Hepatocyte (in vitro differentiated cells): ENCODE results near the gene PLA2G2C. TPM values are rescaled to one million over a fixed set of nuclear protein-coding genes. Genes with fewer than 3 reads are reported as not detected.
A peak's percentile ranks its signal among the peaks of the same experiment; 100 is the strongest.

Experiments used
- DNase-seq: peaks from one replicate; pipeline ENCODE4 v3.0.0-alpha.2; 2016; ENCODE audit warnings: low spot score
- H2AFZ ChIP-seq: fragments of 200-600 bp; sonication (generic); 2 replicates; pipeline ENCODE4 v1.6.0; 2016; ENCODE audit warnings: antibody characterized with exemption, mild to moderate bottlenecking
- H3K27ac ChIP-seq: fragments of 200-600 bp; sonication (generic); 2 replicates; pipeline ENCODE4 v1.5.1; 2016; ENCODE audit warnings: mild to moderate bottlenecking
- H3K27me3 ChIP-seq: fragments of 200-600 bp; sonication (generic); 2 replicates; pipeline ENCODE4 v1.6.1; 2016
- H3K36me3 ChIP-seq: fragments of 200-600 bp; sonication (generic); replicated peaks from 2 replicates; pipeline ENCODE4 v1.5.1; 2016; ENCODE audit warnings: low read depth; ENCODE audit not compliant: insufficient read depth
- H3K4me1 ChIP-seq: fragments of 200-600 bp; sonication (generic); 2 replicates; pipeline ENCODE4 v1.5.1; 2016; ENCODE audit warnings: mild to moderate bottlenecking, moderate library complexity; ENCODE audit not compliant: insufficient read depth
- H3K4me2 ChIP-seq: fragments of 200-600 bp; sonication (generic); 2 replicates; pipeline ENCODE4 v1.6.0; 2016
- H3K4me3 ChIP-seq: fragments of 200-600 bp; sonication (generic); 2 replicates; pipeline ENCODE4 v1.5.1; 2016; ENCODE audit warnings: mild to moderate bottlenecking
- H3K79me2 ChIP-seq: fragments of 200-600 bp; sonication (generic); 2 replicates; pipeline ENCODE4 v1.6.0; 2017; ENCODE audit warnings: mild to moderate bottlenecking
- H3K9me2 ChIP-seq: fragments of 200-600 bp; sonication (generic); replicated peaks from 2 replicates; pipeline ENCODE4 v1.6.0; 2017; ENCODE audit warnings: mild to moderate bottlenecking; ENCODE audit not compliant: insufficient read depth
- H3K9me3 ChIP-seq: fragments of 200-600 bp; sonication (generic); 2 replicates; pipeline ENCODE4 v1.5.1; 2016; ENCODE audit warnings: low read depth, mild to moderate bottlenecking
- H4K20me1 ChIP-seq: fragments of 200-600 bp; sonication (generic); 2 replicates; pipeline ENCODE4 v1.6.0; 2016; ENCODE audit warnings: mild to moderate bottlenecking; ENCODE audit not compliant: insufficient read depth, poor library complexity, severe bottlenecking
- CTCF ChIP-seq: fragments of 200-600 bp; sonication (generic); IDR thresholded peaks from 2 replicates; pipeline ENCODE4 v1.5.1; 2016; ENCODE audit warnings: antibody characterized with exemption, mild to moderate bottlenecking; ENCODE audit not compliant: poor library complexity
- EZH2 ChIP-seq: fragments of 200-600 bp; sonication (generic); IDR thresholded peaks from 2 replicates; pipeline ENCODE4 v1.6.1; 2016; ENCODE audit warnings: antibody characterized with exemption, mild to moderate bottlenecking, borderline replicate concordance
- EZH2phosphoT487 ChIP-seq: fragments of 200-600 bp; sonication (generic); IDR thresholded peaks from one replicate; pipeline ENCODE4 v1.6.1; 2018; ENCODE audit warnings: antibody characterized with exemption, mild to moderate bottlenecking, low read depth, moderate library complexity; ENCODE audit not compliant: unreplicated experiment, severe bottlenecking
- WGBS: methylation state at CpG from one replicate; pipeline ENCODE4 v1.1.6; 2016; ENCODE audit warnings: low lambda C conversion rate; ENCODE audit errors: missing lambda C conversion rate; 5-methylcytosine and 5-hydroxymethylcytosine counted together
- polyA plus RNA-seq: library from polyadenylated mRNA; unstranded; fragments of >200 nt; fragmentation: Nextera tagmentation; extraction: Ambion mirVana; gene quantifications from 2 replicates; pipeline ENCODE4 v1.2.1, GENCODE V29; 2016
- total RNA-seq: library from RNA; depleted of rRNA; stranded (reverse); fragments of >200 nt; gene quantifications from 2 replicates; pipeline ENCODE4 v1.2.3, GENCODE V29; 2014

Gene PLA2G2C
- total and polyA plus RNA-seq, 2 experiments from 2014 or later = not detected

DNA sequence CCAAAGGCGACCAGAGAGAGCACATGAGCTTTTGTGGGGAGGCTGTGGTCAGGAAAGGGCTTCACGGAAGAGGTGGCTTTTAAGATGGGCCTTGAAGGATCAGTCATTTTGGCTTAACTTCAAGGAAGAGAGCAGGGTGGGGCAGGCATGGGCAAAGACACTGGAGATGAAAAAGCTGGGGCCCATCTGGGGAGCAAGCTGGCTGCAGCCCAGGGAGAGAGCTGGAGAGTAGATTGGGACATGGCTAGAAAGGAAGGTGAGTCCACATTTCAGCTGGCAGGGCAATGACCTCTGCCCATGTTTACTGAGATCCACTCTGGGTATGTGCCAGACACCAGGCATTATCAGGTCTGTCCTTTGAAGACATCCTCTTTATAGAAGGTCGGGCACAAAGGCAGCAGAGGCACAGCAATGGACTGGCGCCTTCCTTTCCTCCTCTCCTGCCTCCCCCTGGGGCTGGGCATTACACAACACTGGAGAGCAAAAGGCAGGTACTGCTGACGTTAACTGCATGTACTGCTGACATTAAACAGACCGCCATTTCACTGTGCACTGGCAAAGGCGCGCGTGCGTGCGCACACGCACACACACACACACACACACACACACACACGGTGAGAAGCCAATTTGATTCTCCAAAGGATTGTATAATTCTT lies 2.6 kb downstream of the PLA2G2C start:
- peak; percentile 46 for DNase-seq
- 75% methylated on average over 13 of the region's 13 CpGs for WGBS

DNA sequence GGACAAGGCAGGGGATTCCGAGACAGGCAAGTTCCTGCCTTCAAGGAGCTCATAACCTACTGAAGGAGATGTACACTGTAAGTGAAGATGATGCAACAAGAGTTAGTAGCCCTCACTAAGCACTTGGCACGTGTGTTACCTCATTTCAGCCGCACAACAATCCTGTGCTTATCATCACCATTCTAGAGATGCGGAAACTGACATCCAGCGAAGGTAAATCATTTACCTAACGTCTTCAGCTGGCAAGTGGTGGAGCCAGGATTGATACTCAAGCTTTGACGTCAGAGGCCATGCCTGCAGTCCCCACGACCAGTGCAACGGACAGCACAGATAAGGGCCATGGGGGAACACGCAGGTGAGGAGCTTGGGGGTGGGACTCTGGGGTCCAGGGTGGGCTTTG lies 3.3 kb downstream of the PLA2G2C start:
- H3K4me1 ChIP-seq = peaks cover 7% of the 10 kb centered on the region
- TF ChIP-seq EZH2 (no peak), EZH2phosphoT487 (no peak), CTCF (no peak)
- H3K9me2 ChIP-seq = no peaks in the 10 kb centered on the region
- H3K4me3 ChIP-seq = no peak overlapping the region
- 84% methylated on average over 10 of the region's 10 CpGs for WGBS
- H3K4me2 ChIP-seq = no peak overlapping the region
- no peaks in the 10 kb centered on the region for H3K36me3 ChIP-seq
- DNase-seq = no peak
- H2AFZ ChIP-seq = no peak overlapping the region
- no peaks in the 10 kb centered on the region for H4K20me1 ChIP-seq
- no peaks in the 10 kb centered on the region for H3K9me3 ChIP-seq
- H3K79me2 ChIP-seq = no peaks in the 10 kb centered on the region
- H3K27ac ChIP-seq = no peak overlapping the region
- no peaks in the 10 kb centered on the region for H3K27me3 ChIP-seq

More for the DNA sequence above, 2.6 kb downstream of the PLA2G2C start:
- no peaks in the 10 kb centered on the region for H3K36me3 ChIP-seq
- H3K9me2 ChIP-seq = no peaks in the 10 kb centered on the region
- no peak overlapping the region for H3K4me2 ChIP-seq
- H3K79me2 ChIP-seq = no peaks in the 10 kb centered on the region
- no peak for TF ChIP-seq EZH2
- TF ChIP-seq CTCF = no peak
- TF ChIP-seq EZH2phosphoT487 = no peak
- H3K4me3 ChIP-seq = no peak overlapping the region
- no peaks in the 10 kb centered on the region for H3K9me3 ChIP-seq
- no peak overlapping the region for H2AFZ ChIP-seq
- no peaks in the 10 kb centered on the region for H4K20me1 ChIP-seq
- H3K27ac ChIP-seq = no peak overlapping the region
- H3K27me3 ChIP-seq = no peaks in the 10 kb centered on the region
- H3K4me1 ChIP-seq = peaks cover 7% of the 10 kb centered on the region

DNA sequence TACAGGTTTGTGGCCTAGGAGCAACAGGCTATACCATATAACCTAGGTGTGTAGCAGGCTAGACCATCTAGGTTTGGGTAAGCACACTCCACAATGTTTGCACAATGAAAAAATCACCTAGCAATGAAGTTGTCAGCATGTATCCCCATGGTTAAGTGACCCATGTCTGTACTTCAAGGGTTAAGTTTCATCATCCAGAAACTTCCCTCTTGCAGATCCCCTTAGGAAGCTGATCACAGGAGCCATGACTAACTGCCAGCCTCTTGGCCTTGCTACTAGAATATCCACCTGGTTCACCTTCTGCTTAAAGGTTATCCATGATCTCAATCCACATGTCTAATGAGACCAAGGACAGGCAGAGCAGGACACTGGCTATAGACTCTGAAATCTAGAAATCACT lies 3.9 kb downstream of the PLA2G2C start:
- TF ChIP-seq EZH2 (no peak), EZH2phosphoT487 (no peak)
- Histone ChIP-seq H3K4me1 (peaks cover 7% of the 10 kb centered on the region), H4K20me1 (no peaks in the 10 kb centered on the region), H3K27ac (no peak overlapping the region), H3K4me2 (no peak overlapping the region), H3K9me2 (no peaks in the 10 kb centered on the region), H3K9me3 (no peaks in the 10 kb centered on the region), H3K36me3 (no peaks in the 10 kb centered on the region), H2AFZ (no peak overlapping the region), H3K79me2 (no peaks in the 10 kb centered on the region), H3K4me3 (no peak overlapping the region), H3K27me3 (no peaks in the 10 kb centered on the region)
- DNase-seq = no peak

DNA sequence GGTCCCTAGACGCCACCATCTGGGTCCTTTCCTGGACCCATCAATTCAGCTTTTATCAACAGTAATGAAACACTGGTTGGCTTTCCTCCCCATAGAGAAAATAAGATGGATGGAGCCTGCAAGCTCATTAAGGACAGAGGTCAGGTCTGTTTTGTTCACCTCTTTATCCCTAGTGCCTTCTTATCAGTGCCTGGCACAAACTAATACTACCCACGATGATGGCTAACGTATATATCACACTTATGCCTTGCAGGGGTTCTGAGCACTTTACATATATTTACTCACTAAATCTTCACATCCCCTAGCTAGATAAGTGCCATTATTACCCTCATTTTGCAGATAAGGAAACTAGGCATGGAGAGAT lies 5.5 kb downstream of the PLA2G2C start:
- Histone ChIP-seq H2AFZ (no peak overlapping the region), H3K9me2 (no peaks in the 10 kb centered on the region), H3K36me3 (no peaks in the 10 kb centered on the region), H3K27me3 (no peaks in the 10 kb centered on the region), H3K9me3 (no peaks in the 10 kb centered on the region), H3K4me2 (no peak overlapping the region), H3K79me2 (no peaks in the 10 kb centered on the region), H4K20me1 (no peaks in the 10 kb centered on the region), H3K27ac (no peak overlapping the region), H3K4me3 (no peak overlapping the region), H3K4me1 (no peaks in the 10 kb centered on the region)
- 54% methylated on average over 3 of the region's 3 CpGs for WGBS
- TF ChIP-seq CTCF (no peak), EZH2 (no peak), EZH2phosphoT487 (no peak)
- no peak for DNase-seq
